EH (cell line): ENCODE measurements around the gene ZNF749.

ENCODE experiments used
- DNase-seq: peaks from one replicate; pipeline ENCODE4 v3.0.0-alpha.2; 2015; ENCODE audit warnings: low read depth

ZNF749 gene

GRCh38 chr19:57435062-57435978 lies at the start of gene ZNF749:
Gene ZNF749 (plus strand): TSS chr19:57435325. CDS start chr19:57435579, 254 bp downstream.
- DNase-seq, result peak; percentile 98

- DNase-seq, result no peak
Measured at GRCh38 chr19:57389194-57389729, 45.9 kb upstream of the ZNF749 start.

- peak; percentile 99 for DNase-seq
Measured at GRCh38 chr19:57389730-57390598, 45.2 kb upstream of the ZNF749 start, which contains the start of gene ZNF548. Gene ZNF548 (plus strand): TSS chr19:57389854. CDS start chr19:57390100, 246 bp downstream.

- no peak for DNase-seq
Measured at GRCh38 chr19:57395710-57396109, 39.4 kb upstream of the ZNF749 start.

GRCh38 chr19:57398868-57399267 lies 36.3 kb upstream of the ZNF749 start:
- DNase-seq, result no peak

GRCh38 chr19:57403737-57404563 lies 31.2 kb upstream of the ZNF749 start:
- DNase-seq, result no peak

GRCh38 chr19:57406516-57407123 lies 28.5 kb upstream of the ZNF749 start:
- peak; percentile 51 for DNase-seq

GRCh38 chr19:57410877-57411671 lies 24.1 kb upstream of the ZNF749 start, which contains the start of gene ZNF17:
Gene ZNF17 (plus strand): TSS chr19:57411161. CDS start chr19:57413616, 2,455 bp downstream.
- DNase-seq, result peak; percentile 93

- DNase-seq, result no peak
Measured at GRCh38 chr19:57419439-57419838, 15.7 kb upstream of the ZNF749 start.

GRCh38 chr19:57421037-57421436 lies 14.1 kb upstream of the ZNF749 start:
- no peak for DNase-seq

GRCh38 chr19:57434386-57435061 lies 601 bp upstream of the ZNF749 start:
- DNase-seq, result no peak

GRCh38 chr19:57436417-57436816 lies 1.3 kb downstream of the ZNF749 start:
- no peak for DNase-seq

GRCh38 chr19:57437931-57438330 lies 2.8 kb downstream of the ZNF749 start:
- DNase-seq, result peak; percentile 34

- no peak for DNase-seq
Measured at GRCh38 chr19:57438925-57439324, 3.8 kb downstream of the ZNF749 start.

- no peak for DNase-seq
Measured at GRCh38 chr19:57441979-57442752, 7.0 kb downstream of the ZNF749 start.

GRCh38 chr19:57443121-57443696 lies 8.1 kb downstream of the ZNF749 start:
- no peak for DNase-seq

- DNase-seq, result no peak
Measured at GRCh38 chr19:57452307-57452706, 17.2 kb downstream of the ZNF749 start.

- DNase-seq, result peak; percentile 41
Measured at GRCh38 chr19:57465680-57466381, 30.7 kb downstream of the ZNF749 start.
